Right lobe of liver (tissue), 6 donors: ENCODE data around the gene SPOP. TPM values are rescaled to one million over a fixed set of nuclear protein-coding genes. Genes with fewer than 3 reads are reported as not detected.

ENCODE experiments used
- ATAC-seq, 4 donors: fragments of 200-7000 bp; cut with Tn5 transposase; one replicate each; pipeline ENCODE4 v1.9.1; 2020; ENCODE audit warnings: mild to moderate bottlenecking in 4 of 4, moderate library complexity in 4 of 4
- DNase-seq, 3 donors: peaks; one replicate each; pipeline ENCODE4 v3.0.0-alpha.2; 2020
- H3K27ac ChIP-seq, 3 donors: fragments of 200-600 bp; one replicate each; pipeline ENCODE4 v1.8.0; 2022
- H3K27me3 ChIP-seq, 2 donors: fragments of 200-600 bp; one replicate each; pipeline ENCODE4 v1.8.0; 2022
- H3K36me3 ChIP-seq, 4 donors: fragments of 200-600 bp; sonication (generic) in 1 of 4; one replicate each; pipeline versions ENCODE4 v1.5.1 to v1.8.0; 2017 to 2022; ENCODE audit warnings: control low read depth in 1 of 4
- H3K4me1 ChIP-seq, 4 donors: fragments of 200-600 bp; sonication (generic) in 1 of 4; one replicate each; pipeline versions ENCODE4 v1.5.1 to v1.8.0; 2017 to 2022; ENCODE audit warnings: control low read depth in 1 of 4
- H3K4me3 ChIP-seq, 3 donors: fragments of 200-600 bp; one replicate each; pipeline ENCODE4 v1.8.0; 2022
- H3K9me3 ChIP-seq, 4 donors: fragments of 200-600 bp; sonication (generic) in 1 of 4; one replicate each; pipeline versions ENCODE4 v1.5.1 to v1.8.0; 2017 to 2022; ENCODE audit warnings: control low read depth in 1 of 4
- CTCF ChIP-seq, 4 donors: fragments of 200-600 bp in 3 of 4; fragments of 450-650 bp in 1 of 4; IDR thresholded peaks; one replicate each; pipeline versions ENCODE4 v1.5.1 to v1.8.0; 2016 to 2022; ENCODE audit warnings: antibody characterized with exemption in 4 of 4, mild to moderate bottlenecking in 2 of 4
- POLR2A ChIP-seq: fragments of 450-650 bp; IDR thresholded peaks from one replicate; pipeline ENCODE4 v1.6.1; 2017; ENCODE audit warnings: antibody characterized with exemption, mild to moderate bottlenecking
- WGBS: methylation state at CpG from one replicate; pipeline ENCODE4 v1.1.6; 2018; ENCODE audit warnings: low coverage, low lambda C conversion rate; ENCODE audit not compliant: insufficient coverage; ENCODE audit errors: missing lambda C conversion rate; 5-methylcytosine and 5-hydroxymethylcytosine counted together
- intact Hi-C, 2 donors: fragments of 100-400 bp; cut with DNase I; formaldehyde crosslinking; loops; one replicate each; pipeline versions ENCODE4 v1.11.2 to v1.14.1; 2022
- total RNA-seq, 6 experiments: library from RNA; depleted of rRNA in 2 of 6; stranded (reverse); fragments of >200 nt in 2 of 6; fragmentation: NEBNext Ultra II Directional in 3 of 6; extraction: Animal tissue kit (Norgen Biotek cat#: 25700) in 3 of 6; gene quantifications; one replicate each; pipeline versions ENCODE4 v1.1.0 to v1.2.4, GENCODE V29; 2016 to 2023
- donor health status: DM: no; HTN: yes; CAD: no.
- donor health status: DM: no; HTN: no; CAD: no.
- donor health status: DM: no; HTN: no; CAD: no.
- donor health status: DM: no; HTN: yes; CAD: no.
- donor health status: DM: no; HTN: yes; CAD: no.

The SPOP gene
- total RNA-seq, 6 experiments from 2014 or later, result 26.9 to 41.0 (median 34.1) TPM

GRCh38 chr17:49604314-49604869, 73.5 kb downstream of the SPOP start:
- WGBS, result 85% methylated on average over 7 of the region's 7 CpGs
- H3K36me3 ChIP-seq, result peaks cover 0 to 61% (median 24%) of the 10 kb centered on the region in 4 donors
- intact Hi-C loops, result no loop called here
- ATAC-seq (peak in 3 of 4 donors; percentile 16 to 27 (median 20)), DNase-seq (no peak)
- H3K4me1 ChIP-seq, result no peaks in the 10 kb centered on the region
- no peaks in the 10 kb centered on the region for H3K9me3 ChIP-seq
- no peak overlapping the region for H3K4me3 ChIP-seq
- no peaks in the 10 kb centered on the region for H3K27me3 ChIP-seq
- no peak overlapping the region for H3K27ac ChIP-seq
- TF ChIP-seq POLR2A (no peak), CTCF (IDR thresholded peaks at IDR 0.05) (no peak)

- WGBS, result 69% methylated on average over 2 of the region's 2 CpGs
- Histone ChIP-seq H3K4me3 (no peak overlapping the region), H3K27me3 (no peaks in the 10 kb centered on the region), H3K36me3 (peaks cover 0 to 67% (median 21%) of the 10 kb centered on the region in 4 donors), H3K27ac (no peak overlapping the region), H3K4me1 (no peaks in the 10 kb centered on the region), H3K9me3 (no peaks in the 10 kb centered on the region)
- DNase-seq (no peak), ATAC-seq (no peak)
- intact Hi-C loops, result no loop called here
- TF ChIP-seq POLR2A (no peak), CTCF (IDR thresholded peaks at IDR 0.05) (no peak)
These were observed 74.2 kb downstream of the SPOP start for GRCh38 chr17:49603720-49604119.

- Histone ChIP-seq H3K27me3 (no peaks in the 10 kb centered on the region), H3K27ac (no peak overlapping the region), H3K36me3 (peaks cover 0 to 64% (median 20%) of the 10 kb centered on the region in 4 donors), H3K4me3 (no peak overlapping the region), H3K4me1 (no peaks in the 10 kb centered on the region), H3K9me3 (no peaks in the 10 kb centered on the region)
- no peak for DNase-seq
- ATAC-seq, result no peak
- WGBS, result 44% methylated on average over 3 of the region's 3 CpGs
- TF ChIP-seq CTCF (IDR thresholded peaks at IDR 0.05) (no peak), POLR2A (no peak)
- intact Hi-C loops, result no loop called here
These were observed 74.7 kb downstream of the SPOP start for GRCh38 chr17:49603238-49603637.

- Histone ChIP-seq H3K27ac (no peak overlapping the region), H3K4me3 (no peak overlapping the region), H3K9me3 (no peaks in the 10 kb centered on the region), H3K27me3 (no peaks in the 10 kb centered on the region), H3K36me3 (peaks cover 0 to 60% (median 19%) of the 10 kb centered on the region in 4 donors), H3K4me1 (no peaks in the 10 kb centered on the region)
- intact Hi-C loops, result no loop called here
- TF ChIP-seq POLR2A (no peak), CTCF (IDR thresholded peaks at IDR 0.05) (no peak)
- DNase-seq (no peak), ATAC-seq (no peak)
These were observed 75.1 kb downstream of the SPOP start for GRCh38 chr17:49602783-49603182.

- ATAC-seq, result no peak
These were observed 76.9 kb downstream of the SPOP start for GRCh38 chr17:49600949-49601348.

More at GRCh38 chr17:49600949-49601348, 76.9 kb downstream of the SPOP start:
- Histone ChIP-seq H3K4me1 (no peaks in the 10 kb centered on the region), H3K4me3 (no peak overlapping the region), H3K27ac (no peak overlapping the region), H3K27me3 (no peaks in the 10 kb centered on the region), H3K36me3 (peaks cover 0 to 61% (median 10%) of the 10 kb centered on the region in 4 donors), H3K9me3 (no peaks in the 10 kb centered on the region)
- no peak for DNase-seq
- no peak for TF ChIP-seq CTCF (IDR thresholded peaks at IDR 0.05)
- intact Hi-C loops, result no loop called here
